Chondrocyte (in vitro differentiated cells): Measurements from ENCODE around the gene SLC22A4. TPM values are rescaled to one million over a fixed set of nuclear protein-coding genes. Genes with fewer than 3 reads are reported as not detected.

Experiments
- DNase-seq: peaks from one replicate; pipeline ENCODE4 v3.0.0; 2021; ENCODE audit warnings: mixed read lengths, low spot score
- H3K27ac Mint-ChIP-seq: one replicate; pipeline ENCODE4 v1.8.0; 2021; ENCODE audit warnings: mild to moderate bottlenecking, moderate library complexity, mixed read lengths; ENCODE audit not compliant: unreplicated experiment
- H3K27me3 Mint-ChIP-seq: 2 replicates; pipeline ENCODE4 v1.8.0; 2021; ENCODE audit warnings: low read depth, mixed read lengths
- H3K36me3 Mint-ChIP-seq: 2 replicates; pipeline ENCODE4 v1.8.0; 2021; ENCODE audit warnings: low read depth, mixed read lengths
- H3K4me1 Mint-ChIP-seq: 2 replicates; pipeline ENCODE4 v1.8.0; 2021; ENCODE audit warnings: low read depth, mild to moderate bottlenecking, mixed read lengths
- H3K4me3 Mint-ChIP-seq: one replicate; pipeline ENCODE4 v1.8.0; 2021; ENCODE audit warnings: mild to moderate bottlenecking, moderate library complexity, mixed read lengths; ENCODE audit not compliant: unreplicated experiment
- H3K9me3 Mint-ChIP-seq: 2 replicates; pipeline ENCODE4 v1.8.0; 2021; ENCODE audit warnings: low read depth, mixed read lengths
- CTCF ChIP-seq: fragments of 200-600 bp; sonication (generic); IDR thresholded peaks from 2 replicates; pipeline ENCODE4 v1.5.0; 2021; ENCODE audit warnings: antibody characterized with exemption, mild to moderate bottlenecking, moderate library complexity
- total RNA-seq: library from RNA; stranded (reverse); gene quantifications from 3 replicates; pipeline ENCODE4 v1.2.1, GENCODE V29; 2021

Gene SLC22A4
- total RNA-seq, 1 donor from 2014 or later, result 4.2 TPM

DNA sequence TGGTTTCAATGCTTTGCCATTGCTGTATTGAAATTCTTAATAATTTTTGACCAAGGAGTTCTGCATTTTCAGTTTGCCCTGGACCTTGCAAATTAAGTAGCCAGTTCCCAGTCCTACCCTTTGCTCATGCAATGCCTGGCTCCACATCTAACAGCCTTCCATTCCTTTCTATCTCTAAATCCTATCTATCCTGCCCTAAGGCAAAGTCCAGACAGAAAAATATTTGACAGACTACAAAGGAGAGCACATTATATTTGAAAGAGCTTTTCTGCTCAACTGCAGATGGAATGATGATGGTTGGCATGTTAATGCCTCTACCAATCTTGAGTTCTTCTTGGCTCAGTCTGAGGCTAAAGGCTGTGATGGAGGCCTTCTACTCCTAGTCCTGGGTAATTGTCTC is 15.5 kb downstream of the SLC22A4 start:
- no peak for TF ChIP-seq CTCF
- Mint-ChIP-seq H3K36me3 (peaks cover 11% of the 10 kb centered on the region), H3K4me1 (peaks cover 5% of the 10 kb centered on the region), H3K27ac (no peak overlapping the region), H3K27me3 (no peaks in the 10 kb centered on the region), H3K9me3 (peaks cover 7% of the 10 kb centered on the region), H3K4me3 (no peak overlapping the region)
- no peak for DNase-seq

- Mint-ChIP-seq H3K4me3 (no peak overlapping the region), H3K27ac (no peak overlapping the region), H3K36me3 (peaks cover 8% of the 10 kb centered on the region), H3K27me3 (no peaks in the 10 kb centered on the region), H3K4me1 (peaks cover 5% of the 10 kb centered on the region), H3K9me3 (peaks cover 3% of the 10 kb centered on the region)
- DNase-seq, result no peak
- TF ChIP-seq CTCF, result no peak
These were observed 16.1 kb downstream of the SLC22A4 start for GRCh38 chr5:132310141-132310834.

DNA sequence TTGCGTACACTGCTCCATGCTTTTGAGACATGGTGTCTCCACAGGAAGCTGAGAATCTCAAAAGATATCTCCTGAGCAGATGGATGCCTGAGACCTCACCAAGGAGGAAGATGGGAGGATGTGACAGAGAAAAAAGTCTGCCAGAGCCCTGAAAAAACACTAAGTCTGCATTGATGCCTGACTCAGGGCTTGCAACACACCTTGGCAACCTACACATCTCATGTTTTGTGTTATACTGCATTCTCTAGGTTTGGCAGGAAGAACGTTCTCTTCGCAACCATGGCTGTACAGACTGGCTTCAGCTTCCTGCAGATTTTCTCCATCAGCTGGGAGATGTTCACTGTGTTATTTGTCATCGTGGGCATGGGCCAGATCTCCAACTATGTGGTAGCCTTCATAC is 19.2 kb downstream of the SLC22A4 start:
- no peak for DNase-seq
- no peak overlapping the region for H3K27ac Mint-ChIP-seq
- peaks cover 6% of the 10 kb centered on the region for H3K36me3 Mint-ChIP-seq
- no peaks in the 10 kb centered on the region for H3K27me3 Mint-ChIP-seq
- no peaks in the 10 kb centered on the region for H3K9me3 Mint-ChIP-seq
- no peak overlapping the region for H3K4me3 Mint-ChIP-seq
- H3K4me1 Mint-ChIP-seq, result peaks cover 5% of the 10 kb centered on the region
- TF ChIP-seq CTCF, result no peak

DNA sequence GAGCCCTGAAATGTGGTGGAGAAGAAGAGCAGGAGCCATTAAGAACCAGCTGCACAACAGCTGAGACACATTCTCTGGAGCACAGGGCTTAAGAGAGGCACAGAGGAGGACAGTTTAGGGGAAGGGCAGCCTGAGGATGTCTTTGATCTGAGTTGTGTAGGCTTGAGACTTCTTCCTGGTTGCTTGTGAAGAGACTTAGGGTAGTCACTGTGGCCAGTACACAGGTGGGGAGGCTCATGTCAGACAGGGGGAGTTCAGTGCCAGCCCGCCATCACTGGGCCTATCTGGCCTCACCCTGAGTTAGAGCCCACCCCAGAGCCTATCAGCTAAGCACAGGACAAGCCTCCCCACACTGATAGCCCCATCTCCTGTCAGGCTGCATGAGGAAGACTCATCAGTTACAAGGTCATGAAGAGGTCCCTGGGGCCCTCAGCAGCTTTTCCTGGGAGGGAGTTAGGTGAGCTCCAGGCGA is 19.8 kb downstream of the SLC22A4 start:
- peaks cover 6% of the 10 kb centered on the region for H3K36me3 Mint-ChIP-seq
- no peak for DNase-seq
- no peak overlapping the region for H3K4me3 Mint-ChIP-seq
- no peaks in the 10 kb centered on the region for H3K9me3 Mint-ChIP-seq
- H3K4me1 Mint-ChIP-seq, result peaks cover 5% of the 10 kb centered on the region
- H3K27ac Mint-ChIP-seq, result no peak overlapping the region
- TF ChIP-seq CTCF, result no peak
- H3K27me3 Mint-ChIP-seq, result no peaks in the 10 kb centered on the region

DNA sequence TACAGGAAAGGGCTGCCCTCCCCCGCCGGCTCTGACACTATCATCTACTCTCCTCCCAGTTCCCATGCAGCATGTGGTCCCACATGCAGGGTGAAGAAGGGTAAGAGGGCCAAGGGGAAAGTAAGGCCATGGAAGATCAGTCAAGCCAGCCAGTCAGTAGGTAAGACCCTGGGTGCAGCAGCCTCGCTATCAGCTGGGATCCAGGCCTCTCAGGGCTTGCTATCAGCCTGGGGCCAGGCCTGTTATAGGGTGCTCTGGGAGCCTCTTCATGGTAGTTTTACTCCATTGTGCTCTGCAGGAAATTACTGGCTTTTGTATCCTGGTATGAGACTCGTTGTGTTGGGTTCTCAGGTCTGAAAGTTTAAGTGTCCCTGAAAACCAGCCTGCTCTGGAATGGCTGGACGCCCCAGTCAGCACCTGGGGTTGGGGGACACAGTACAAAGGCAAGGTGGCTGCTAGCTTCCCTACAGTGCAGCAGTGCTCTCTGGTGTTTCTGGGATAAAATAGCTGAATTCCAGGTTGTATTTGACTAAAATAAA is 21.4 kb downstream of the SLC22A4 start:
- Mint-ChIP-seq H3K27ac (no peak overlapping the region), H3K27me3 (no peaks in the 10 kb centered on the region), H3K9me3 (no peaks in the 10 kb centered on the region), H3K4me3 (no peak overlapping the region), H3K36me3 (peaks cover 6% of the 10 kb centered on the region), H3K4me1 (no peaks in the 10 kb centered on the region)
- peak; percentile 22 for TF ChIP-seq CTCF
- no peak for DNase-seq
